HL-60 (cell line): ENCODE measurements around the gene BEST3.

Source experiments
- DNase-seq, 2 experiments: peaks; one replicate each; pipeline ENCODE4 v3.0.0-alpha.2; 2010 to 2020; ENCODE audit warnings: low read depth in 1 of 2, low spot score in 1 of 2
- H3K27ac ChIP-seq: fragments of 250-450 bp; sonication (Bioruptor Pico); replicated peaks from 2 replicates; pipeline ENCODE4 v1.5.1; 2020; ENCODE audit warnings: mild to moderate bottlenecking, moderate library complexity
- H3K27me3 ChIP-seq: fragments of 250-450 bp; sonication (Bioruptor Pico); 2 replicates; pipeline ENCODE4 v1.5.1; 2021; ENCODE audit warnings: mild to moderate bottlenecking, moderate library complexity; ENCODE audit not compliant: insufficient read depth, poor library complexity, severe bottlenecking
- H3K4me3 ChIP-seq: replicated peaks from 2 replicates; pipeline ENCODE4 v1.5.1; 2011; ENCODE audit warnings: mild to moderate bottlenecking, control low read depth, low read length; ENCODE audit not compliant: insufficient read depth
- GABPA ChIP-seq: IDR thresholded peaks from 2 replicates; pipeline ENCODE4 v1.6.1; 2012; ENCODE audit warnings: low read depth
- POLR2AphosphoS5 ChIP-seq: IDR thresholded peaks from 2 replicates; pipeline ENCODE4 v1.6.1; 2012; ENCODE audit warnings: low read depth
- SPI1 ChIP-seq: IDR thresholded peaks from 2 replicates; pipeline ENCODE4 v1.6.1; 2012; ENCODE audit warnings: low read depth, mild to moderate bottlenecking, borderline replicate concordance
- TF ChIP-seq, protein P1 (sequence below): IDR thresholded peaks from 2 replicates; pipeline ENCODE4 v1.6.1; 2012; ENCODE audit warnings: low read depth; ENCODE audit not compliant: insufficient replicate concordance
- TF ChIP-seq, protein P2 (sequence below): IDR thresholded peaks from one replicate; pipeline ENCODE4 v1.5.1; 2011; ENCODE audit warnings: low read length, control low read depth, inconsistent platforms; ENCODE audit not compliant: insufficient read depth

The BEST3 gene

DNA sequence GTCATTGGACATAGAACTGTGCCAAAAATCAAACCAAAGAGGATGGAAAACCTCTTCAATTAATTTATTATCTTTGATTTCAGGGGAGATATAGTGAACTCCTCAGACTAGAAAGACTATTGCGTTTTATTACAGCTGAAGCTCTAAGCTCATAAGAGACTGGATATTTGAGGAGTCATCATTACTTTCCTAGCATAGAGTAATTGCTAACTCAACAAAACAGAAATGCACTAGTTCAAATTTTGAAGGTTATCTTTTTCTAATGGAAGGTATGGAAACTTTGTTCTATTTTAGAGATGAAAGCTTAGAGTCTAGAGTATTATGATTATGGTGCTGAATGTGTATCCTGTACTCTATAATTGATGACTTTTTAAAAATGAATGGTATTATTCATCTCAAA is 5.3 kb upstream of the BEST3 start:
- Histone ChIP-seq H3K4me3 (no peak overlapping the region), H3K27me3 (peaks cover 4% of the 10 kb centered on the region), H3K27ac (no peak overlapping the region)
- DNase-seq = no peak
- TF ChIP-seq, protein P1, sequence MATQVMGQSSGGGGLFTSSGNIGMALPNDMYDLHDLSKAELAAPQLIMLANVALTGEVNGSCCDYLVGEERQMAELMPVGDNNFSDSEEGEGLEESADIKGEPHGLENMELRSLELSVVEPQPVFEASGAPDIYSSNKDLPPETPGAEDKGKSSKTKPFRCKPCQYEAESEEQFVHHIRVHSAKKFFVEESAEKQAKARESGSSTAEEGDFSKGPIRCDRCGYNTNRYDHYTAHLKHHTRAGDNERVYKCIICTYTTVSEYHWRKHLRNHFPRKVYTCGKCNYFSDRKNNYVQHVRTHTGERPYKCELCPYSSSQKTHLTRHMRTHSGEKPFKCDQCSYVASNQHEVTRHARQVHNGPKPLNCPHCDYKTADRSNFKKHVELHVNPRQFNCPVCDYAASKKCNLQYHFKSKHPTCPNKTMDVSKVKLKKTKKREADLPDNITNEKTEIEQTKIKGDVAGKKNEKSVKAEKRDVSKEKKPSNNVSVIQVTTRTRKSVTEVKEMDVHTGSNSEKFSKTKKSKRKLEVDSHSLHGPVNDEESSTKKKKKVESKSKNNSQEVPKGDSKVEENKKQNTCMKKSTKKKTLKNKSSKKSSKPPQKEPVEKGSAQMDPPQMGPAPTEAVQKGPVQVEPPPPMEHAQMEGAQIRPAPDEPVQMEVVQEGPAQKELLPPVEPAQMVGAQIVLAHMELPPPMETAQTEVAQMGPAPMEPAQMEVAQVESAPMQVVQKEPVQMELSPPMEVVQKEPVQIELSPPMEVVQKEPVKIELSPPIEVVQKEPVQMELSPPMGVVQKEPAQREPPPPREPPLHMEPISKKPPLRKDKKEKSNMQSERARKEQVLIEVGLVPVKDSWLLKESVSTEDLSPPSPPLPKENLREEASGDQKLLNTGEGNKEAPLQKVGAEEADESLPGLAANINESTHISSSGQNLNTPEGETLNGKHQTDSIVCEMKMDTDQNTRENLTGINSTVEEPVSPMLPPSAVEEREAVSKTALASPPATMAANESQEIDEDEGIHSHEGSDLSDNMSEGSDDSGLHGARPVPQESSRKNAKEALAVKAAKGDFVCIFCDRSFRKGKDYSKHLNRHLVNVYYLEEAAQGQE = no peak
- TF ChIP-seq GABPA = no peak
- TF ChIP-seq POLR2AphosphoS5 = no peak
- TF ChIP-seq SPI1 = no peak
- TF ChIP-seq, protein P2, sequence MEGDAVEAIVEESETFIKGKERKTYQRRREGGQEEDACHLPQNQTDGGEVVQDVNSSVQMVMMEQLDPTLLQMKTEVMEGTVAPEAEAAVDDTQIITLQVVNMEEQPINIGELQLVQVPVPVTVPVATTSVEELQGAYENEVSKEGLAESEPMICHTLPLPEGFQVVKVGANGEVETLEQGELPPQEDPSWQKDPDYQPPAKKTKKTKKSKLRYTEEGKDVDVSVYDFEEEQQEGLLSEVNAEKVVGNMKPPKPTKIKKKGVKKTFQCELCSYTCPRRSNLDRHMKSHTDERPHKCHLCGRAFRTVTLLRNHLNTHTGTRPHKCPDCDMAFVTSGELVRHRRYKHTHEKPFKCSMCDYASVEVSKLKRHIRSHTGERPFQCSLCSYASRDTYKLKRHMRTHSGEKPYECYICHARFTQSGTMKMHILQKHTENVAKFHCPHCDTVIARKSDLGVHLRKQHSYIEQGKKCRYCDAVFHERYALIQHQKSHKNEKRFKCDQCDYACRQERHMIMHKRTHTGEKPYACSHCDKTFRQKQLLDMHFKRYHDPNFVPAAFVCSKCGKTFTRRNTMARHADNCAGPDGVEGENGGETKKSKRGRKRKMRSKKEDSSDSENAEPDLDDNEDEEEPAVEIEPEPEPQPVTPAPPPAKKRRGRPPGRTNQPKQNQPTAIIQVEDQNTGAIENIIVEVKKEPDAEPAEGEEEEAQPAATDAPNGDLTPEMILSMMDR = no peak

DNA sequence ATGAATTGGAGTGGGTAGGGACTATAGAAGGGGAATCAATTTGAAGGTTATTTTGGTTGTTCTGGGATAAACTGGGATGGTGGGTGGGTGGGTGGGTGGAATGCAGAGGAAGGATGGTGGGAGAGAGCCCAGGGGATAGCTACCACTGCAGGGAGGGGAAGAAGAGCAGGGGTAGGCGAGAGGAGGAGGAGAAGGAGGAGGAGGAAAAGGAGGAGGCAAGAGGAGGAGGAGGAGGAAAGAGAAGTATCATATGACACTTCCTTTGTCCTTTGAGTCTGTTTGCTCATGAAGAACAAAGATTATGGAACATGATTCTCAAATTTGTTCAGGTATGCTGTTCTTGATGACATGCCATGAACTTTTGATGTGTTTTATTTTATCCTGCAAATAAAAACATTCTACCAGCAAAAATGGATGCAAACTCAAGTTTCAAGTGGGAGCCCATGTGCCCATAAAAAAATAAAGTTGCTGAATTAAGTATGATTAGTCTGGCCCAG is 4.1 kb upstream of the BEST3 start:
- no peak for DNase-seq
- TF ChIP-seq POLR2AphosphoS5 = no peak
- no peak for TF ChIP-seq SPI1
- no peak for TF ChIP-seq GABPA
- Histone ChIP-seq H3K27me3 (peaks cover 4% of the 10 kb centered on the region), H3K27ac (no peak overlapping the region), H3K4me3 (no peak overlapping the region)

DNA sequence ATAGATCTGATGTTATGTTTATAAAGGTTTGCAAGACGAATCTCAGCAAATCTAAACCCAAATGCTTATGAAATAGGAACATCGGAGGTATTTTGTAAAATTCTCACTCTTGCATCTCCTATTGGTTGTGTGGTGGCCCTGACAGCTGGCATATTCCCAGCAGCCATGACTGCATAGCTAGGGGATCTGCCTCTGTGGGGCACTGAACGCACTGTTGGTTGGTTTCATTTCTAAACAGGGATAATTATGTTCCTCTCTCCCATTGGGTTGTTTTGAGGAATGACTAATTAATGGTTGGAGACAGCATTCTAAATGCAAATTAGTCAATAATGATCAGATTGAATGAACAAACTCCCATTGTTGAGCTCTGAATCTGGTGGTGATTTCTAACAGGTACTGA is 2.7 kb upstream of the BEST3 start:
- DNase-seq = no peak
- TF ChIP-seq, protein P1 = no peak
- TF ChIP-seq, protein P2 = no peak
- TF ChIP-seq POLR2AphosphoS5 (no peak), SPI1 (no peak), GABPA (no peak)
- no peak overlapping the region for H3K27ac ChIP-seq
- no peak overlapping the region for H3K4me3 ChIP-seq
- H3K27me3 ChIP-seq = peaks cover 4% of the 10 kb centered on the region

DNA sequence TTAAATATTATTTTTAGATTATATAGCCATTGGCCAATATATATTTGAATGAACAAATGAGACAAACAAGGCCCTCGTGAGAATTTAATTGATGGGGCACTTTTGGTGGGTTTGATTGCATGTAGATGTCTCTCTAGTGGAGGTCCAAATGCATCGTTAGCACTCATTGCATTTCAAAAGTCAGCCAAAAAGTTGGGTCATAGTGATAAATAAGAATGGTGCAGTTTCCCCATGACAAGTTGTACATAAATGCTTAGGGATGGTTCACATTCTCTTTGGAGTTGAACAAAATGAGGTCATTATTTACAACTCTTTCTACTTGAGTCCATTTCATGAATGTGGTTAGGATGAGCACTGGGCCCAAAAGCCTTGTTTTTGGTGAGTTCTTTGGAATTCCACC is 1.0 kb downstream of the BEST3 start:
- Histone ChIP-seq H3K4me3 (no peak overlapping the region), H3K27ac (no peak overlapping the region), H3K27me3 (peaks cover 4% of the 10 kb centered on the region)
- no peak for DNase-seq
- TF ChIP-seq, protein P1 = no peak
- no peak for TF ChIP-seq GABPA
- TF ChIP-seq SPI1 = no peak
- no peak for TF ChIP-seq POLR2AphosphoS5
- TF ChIP-seq, protein P2 = no peak
